NOMO-1 treated with DMSO at 0.1 percent for 48 hours (cell line): ENCODE results near the gene SP5.
A peak's percentile ranks its signal among the peaks of the same experiment; 100 is the strongest.
"Not testable (repeated sequence)": the region's sequence is repeated elsewhere in the genome, so short reads cannot be mapped to it uniquely, and the experiment has no call there.

ENCODE experiments used
- DNase-seq: peaks from one replicate; lab custom pipeline; 2025; ENCODE audit not compliant: unreplicated experiment; lab: John Stamatoyannopoulos, UW

Gene SP5

GRCh38 chr2:170715062-170715931 is at the start of gene SP5:
SP5 (plus strand) TSS chr2:170715337; CDS start chr2:170715513, 176 bp downstream.
- DNase-seq: peak; percentile 32

GRCh38 chr2:170665743-170666142 is 49.4 kb upstream of the SP5 start:
- no peak for DNase-seq

DNA sequence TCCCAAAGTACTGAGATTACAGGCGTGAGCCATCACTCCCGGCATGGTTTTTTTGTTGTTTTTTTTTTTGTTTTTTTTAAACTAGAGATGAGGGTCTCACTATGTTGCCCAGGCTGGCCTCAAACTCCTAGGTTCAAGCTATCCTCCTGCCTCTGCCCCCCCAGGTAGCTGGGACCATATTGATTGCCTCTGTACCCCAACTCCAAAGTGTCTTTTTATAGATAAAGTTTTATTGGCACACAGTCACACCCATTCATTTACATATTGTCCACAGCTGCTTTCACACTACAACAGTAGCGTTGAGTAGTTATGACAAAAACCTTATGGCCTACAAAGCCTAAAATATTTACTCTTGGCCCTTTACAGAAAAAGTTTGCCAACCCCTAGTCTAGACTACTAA is 45.2 kb upstream of the SP5 start:
- no peak for DNase-seq

- DNase-seq: no peak
Observed at GRCh38 chr2:170670651-170671050, 44.5 kb upstream of the SP5 start.

DNA sequence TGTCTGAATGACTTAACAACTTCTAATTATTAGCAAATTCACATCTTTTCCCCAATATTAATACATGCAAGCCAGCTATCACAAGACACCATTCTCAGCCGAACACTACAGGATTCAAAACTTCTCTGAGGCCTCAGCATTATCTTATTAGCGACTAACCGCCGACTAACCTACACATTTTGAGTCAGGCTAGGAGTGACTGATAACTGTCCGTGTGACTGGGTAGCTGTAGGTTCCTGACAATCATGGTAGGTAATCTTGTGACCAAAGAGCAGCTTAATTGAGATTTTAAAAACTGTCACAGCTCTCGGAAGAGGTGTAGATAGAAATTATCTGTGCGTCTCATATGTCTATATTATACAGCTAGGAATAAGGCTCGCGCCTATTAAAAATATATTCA is 44.1 kb upstream of the SP5 start:
- DNase-seq: no peak

- not testable (repeated sequence) for DNase-seq
Observed at GRCh38 chr2:170674282-170674681, 40.9 kb upstream of the SP5 start.

DNA sequence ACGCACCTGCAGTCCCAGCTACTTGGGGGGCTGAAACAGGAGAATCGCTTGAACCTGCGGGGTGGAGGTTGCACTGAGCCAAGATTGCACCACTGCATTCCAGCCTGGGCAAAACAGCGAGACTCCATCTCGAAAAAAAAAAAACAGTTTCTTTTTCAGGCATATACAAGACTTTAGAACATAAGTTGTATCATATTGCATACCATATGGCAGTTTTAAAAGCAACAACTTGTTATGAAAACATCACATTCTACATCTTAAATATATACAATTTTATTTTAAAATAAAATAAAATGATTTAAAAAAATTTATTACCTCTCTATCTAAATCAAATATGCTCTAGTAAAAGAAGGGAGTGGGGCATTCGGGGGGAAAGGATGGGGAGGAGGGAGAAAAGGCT is 39.4 kb upstream of the SP5 start:
- no peak for DNase-seq

GRCh38 chr2:170679607-170680079 is 35.5 kb upstream of the SP5 start:
- DNase-seq: peak; percentile 71

- no peak for DNase-seq
Observed at GRCh38 chr2:170680172-170680941, 34.8 kb upstream of the SP5 start.

DNA sequence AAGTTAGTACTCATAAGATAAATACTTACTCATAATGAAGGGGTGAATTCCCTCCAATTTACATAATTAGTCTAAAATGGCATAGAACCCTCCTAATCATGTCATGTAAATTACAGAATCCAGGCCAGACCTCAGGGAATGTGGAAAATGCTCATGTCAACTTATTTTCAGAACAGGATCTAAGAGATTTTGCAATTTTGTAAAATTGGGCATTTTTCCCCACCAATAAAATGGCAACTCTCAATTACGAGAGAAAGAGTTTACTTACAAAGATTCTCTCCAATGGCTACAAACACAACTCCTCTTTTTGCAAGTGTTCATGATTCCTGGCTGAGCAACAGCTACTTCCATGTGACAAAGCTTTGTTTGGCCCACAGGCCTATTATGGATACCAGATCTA is 33.8 kb upstream of the SP5 start:
- DNase-seq: no peak

- no peak for DNase-seq
Observed at GRCh38 chr2:170685591-170685990, 29.5 kb upstream of the SP5 start.

DNA sequence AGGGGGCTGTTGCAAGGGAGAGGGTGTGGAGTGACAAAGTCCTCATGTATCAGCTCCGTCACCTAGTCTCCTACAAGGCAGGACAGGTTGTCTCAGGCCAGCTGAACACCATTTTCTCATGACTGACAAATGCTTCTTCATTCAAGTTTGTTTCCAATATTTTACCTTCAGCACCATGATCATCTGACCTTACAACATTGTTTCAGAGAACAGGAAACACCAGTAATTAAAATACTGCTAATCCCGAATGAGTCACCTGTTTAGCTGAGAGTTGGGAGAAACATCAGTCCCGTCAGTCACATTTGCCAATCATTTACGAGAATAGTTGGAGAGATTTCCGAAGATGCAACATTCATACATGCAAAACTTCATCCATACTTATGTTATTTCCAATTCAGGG is 25.7 kb upstream of the SP5 start:
- no peak for DNase-seq

DNA sequence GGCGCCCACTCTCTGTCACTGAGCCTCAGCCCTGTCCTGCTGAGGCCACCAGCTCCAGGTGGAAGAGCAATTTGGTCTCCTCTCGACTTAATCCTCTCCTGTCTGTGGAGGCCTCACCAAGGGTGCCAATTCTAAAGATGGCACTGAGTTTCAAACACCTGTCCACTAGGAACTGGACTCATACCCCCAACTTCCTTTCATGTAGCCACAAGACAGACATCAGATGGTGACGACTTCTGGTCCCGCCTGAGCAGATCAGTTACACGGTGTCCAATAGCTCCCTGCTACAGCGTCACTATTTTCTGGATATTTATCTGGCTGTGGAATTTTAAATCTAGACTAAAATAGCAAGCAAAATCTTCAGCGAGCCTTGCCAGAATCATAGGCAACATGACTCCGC is 24.5 kb upstream of the SP5 start:
- DNase-seq: no peak

DNA sequence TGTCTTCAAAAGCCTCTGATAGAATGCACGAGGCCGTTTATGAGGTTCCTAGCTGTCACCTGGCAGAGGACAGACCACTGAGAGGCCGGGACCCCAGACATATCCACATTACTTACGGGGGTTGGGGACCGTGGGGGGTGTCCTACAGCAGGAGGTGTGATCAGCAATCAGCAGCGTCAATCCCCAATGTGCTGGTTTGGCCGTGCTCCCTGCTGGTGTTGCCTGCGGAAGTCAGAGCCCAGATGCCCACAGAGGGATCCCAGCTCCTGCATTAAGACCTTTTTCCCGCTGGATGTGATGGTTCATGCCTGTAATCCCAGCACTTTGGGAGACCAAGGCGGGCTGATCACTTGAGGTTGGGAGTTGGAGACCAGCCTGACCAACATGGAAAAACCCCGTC is 20.8 kb upstream of the SP5 start:
- DNase-seq: no peak

DNA sequence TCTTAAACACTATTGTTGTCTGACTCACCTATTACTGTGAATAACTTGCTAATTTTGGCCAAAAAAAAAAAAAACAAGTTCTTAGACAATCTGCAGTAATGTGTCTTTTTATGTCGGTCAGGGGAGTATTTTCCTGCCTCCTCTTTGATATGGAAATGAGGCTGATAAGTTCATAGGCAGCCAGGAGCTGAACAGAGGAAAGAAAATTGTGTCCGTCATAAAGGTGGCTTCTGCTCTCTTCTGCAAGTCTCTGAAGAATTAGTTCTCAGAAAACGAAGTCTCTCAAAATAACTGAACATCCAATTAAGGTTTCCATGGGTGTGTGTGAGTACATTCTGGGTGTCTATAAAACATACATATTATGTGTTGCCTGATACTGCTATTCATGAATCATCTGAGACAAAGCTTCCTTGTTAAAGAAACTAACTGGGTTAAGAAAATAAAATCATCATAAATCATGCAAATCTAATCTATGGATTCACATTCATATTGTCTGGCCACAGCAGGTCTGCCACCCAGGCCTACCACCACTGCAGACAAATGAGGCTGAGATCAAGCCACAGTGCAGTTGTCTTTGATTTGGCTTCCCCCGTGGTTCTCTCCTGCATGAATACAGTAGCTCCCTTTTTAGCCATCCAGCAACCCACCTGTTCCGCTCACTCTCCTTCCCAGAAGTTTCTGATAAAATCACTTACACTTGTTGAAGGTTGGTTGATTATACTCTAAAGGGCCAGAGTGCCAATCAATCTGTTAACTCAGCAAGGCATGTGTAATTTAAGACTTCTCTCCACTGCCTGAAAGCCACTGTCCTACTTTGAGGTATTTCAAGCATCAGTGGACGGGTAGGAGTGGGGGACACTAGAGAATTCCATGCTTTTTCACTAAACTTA is 19.4 kb upstream of the SP5 start:
- no peak for DNase-seq

- no peak for DNase-seq
Observed at GRCh38 chr2:170696948-170697347, 18.2 kb upstream of the SP5 start.

DNA sequence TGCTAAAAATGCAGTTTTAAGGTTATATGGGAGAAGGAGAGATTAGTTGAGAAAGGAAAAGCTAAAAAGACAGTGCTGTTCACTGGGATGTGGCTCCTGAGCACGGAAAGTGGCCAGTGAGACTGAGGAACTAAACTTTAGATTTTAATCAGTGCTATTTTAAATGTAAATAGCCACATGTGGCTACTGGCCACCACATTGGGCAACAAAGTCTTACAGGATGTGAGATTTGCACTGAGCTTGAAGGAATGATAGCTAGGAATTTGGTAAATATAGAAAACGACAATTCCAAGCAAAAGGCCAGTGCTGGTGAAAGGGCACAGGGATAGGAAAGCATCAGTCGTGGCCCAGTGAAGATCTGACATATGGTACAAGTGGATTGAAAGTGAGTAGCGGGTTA is 14.1 kb upstream of the SP5 start:
- no peak for DNase-seq

DNA sequence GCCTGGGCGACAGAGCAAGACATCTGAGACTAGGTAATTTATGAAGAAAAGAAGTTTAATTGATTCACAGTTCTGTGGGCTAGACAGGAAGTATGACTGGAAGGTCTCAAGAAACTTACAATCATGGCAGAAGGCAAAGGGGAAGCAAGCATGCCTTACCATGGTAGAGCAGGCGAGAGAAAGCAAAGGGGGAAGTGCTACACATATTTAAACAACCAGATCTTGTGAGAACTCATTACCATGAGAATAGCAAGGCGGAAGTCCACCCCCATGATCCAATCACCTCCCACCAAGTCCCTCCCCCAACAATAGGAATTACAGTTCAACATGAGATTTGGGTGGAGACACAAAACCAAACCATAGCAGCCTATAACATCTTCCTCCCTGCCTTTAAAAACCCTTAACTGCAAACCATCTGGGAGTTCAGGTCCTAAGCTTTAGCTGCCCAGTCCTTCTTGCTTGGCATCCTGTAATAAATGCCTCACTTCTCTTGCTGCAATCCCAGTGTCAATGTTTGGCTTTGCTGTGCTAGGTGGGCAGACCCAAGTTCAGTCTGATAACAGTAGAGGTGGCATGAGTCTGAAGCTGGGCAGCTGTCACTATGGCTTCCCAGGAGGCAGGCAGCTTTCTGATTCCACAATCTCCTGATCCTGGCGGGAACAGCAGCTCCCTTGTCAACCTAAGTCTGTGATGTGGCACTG is 11.2 kb upstream of the SP5 start:
- DNase-seq: peak; percentile 70

DNA sequence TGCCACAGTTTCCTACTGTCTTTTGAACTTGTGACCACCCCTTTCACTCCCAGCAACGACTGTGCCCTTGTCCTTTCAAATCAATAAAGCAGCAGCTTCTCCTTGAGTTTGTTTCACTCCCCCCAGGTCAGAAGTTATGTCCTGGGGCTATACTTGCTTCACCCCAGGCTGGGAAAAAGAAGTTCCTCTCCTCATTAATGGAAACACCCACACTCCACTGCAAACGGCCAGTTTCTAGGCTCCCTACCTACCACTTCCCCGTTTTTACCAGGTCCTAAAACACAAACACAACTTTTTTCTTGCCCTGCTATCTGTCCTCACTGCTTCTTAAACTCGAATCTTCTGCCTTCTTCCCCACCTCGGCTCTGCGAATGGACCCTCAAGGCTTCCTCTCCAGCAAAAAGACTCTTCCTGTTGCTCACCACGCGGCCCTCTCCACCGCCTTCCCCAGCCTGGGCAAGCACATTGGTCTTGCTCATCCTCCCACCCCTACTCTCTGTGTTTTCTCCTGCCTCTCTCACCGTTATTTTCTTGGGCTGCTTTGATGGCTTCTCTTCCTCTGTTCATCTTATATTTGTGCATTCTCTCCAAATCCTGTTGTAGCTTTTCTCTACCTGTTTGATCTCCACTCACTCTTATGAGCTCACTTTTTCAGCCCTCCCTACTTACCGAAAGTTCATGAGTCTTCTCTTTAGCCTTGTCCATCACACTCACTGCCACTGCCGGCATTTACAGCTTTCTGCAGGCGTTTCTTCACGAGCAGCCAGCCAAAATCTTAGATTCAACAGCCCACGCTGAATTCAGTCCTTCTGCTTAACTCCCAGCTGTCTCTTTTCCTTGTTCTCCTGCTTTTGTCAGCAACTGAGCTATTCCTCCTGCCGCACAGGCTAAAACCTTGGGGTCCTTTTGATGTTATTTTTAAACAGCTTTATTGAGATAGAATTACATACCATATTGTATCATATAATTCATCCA is 7.0 kb upstream of the SP5 start:
- peak; percentile 18 for DNase-seq
